Stimulated activated CD4-positive, alpha-beta T cell treated with anti-CD3 and anti-CD28 coated beads, Interleukin-2, amount 100 ng/mL, for 24 hours (primary cell): ENCODE measurements around the gene TRAPPC5.

ENCODE experiments used
- DNase-seq, 2 donors: peaks; one replicate each; pipeline ENCODE4 v3.0.0-alpha.2; 2020

The TRAPPC5 gene

DNA sequence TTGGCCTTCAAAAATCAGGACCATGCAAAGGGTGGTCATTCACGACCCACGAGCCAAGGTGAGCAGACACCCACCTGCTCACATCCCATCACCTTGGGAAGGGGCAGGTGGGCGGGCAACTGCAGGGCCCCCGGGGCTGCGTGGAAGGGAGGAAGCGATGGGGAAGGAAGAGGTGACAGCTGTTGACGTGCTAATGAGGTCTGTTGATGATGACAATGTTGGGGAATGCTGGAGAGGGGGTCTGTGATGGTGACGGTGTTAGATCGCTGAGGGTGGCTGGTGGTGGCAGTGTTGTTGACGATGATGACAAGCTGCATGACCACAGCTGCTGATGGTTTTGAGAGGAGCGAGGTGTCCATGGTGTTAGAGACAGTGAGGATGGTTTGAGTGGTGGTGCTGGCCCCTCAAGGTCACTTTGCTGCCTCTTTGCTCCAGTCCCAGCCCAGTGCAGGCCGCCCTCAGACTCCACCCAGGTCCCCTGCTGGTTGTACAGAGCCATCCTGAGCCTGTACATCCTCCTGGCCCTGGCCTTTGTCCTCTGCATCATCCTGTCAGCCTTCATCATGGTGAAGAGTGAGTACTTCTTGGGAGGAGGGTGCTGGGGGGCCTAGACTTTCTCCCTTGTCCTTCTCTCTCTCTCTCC is 2.8 kb upstream of the TRAPPC5 start:
- no peak for DNase-seq

- peak; percentile 66 to 73 for DNase-seq
Measured at GRCh38 chr19:7678971-7679751, 1.5 kb upstream of the TRAPPC5 start.

GRCh38 chr19:7679771-7680605 is 645 bp upstream of the TRAPPC5 start:
- no peak for DNase-seq

GRCh38 chr19:7681340-7682174 is 924 bp downstream of the TRAPPC5 start:
- peak; percentile 84 to 90 for DNase-seq

GRCh38 chr19:7682175-7682855 is 1.7 kb downstream of the TRAPPC5 start:
- DNase-seq: no peak

- no peak for DNase-seq
Measured at GRCh38 chr19:7685546-7686445, 5.2 kb downstream of the TRAPPC5 start.

DNA sequence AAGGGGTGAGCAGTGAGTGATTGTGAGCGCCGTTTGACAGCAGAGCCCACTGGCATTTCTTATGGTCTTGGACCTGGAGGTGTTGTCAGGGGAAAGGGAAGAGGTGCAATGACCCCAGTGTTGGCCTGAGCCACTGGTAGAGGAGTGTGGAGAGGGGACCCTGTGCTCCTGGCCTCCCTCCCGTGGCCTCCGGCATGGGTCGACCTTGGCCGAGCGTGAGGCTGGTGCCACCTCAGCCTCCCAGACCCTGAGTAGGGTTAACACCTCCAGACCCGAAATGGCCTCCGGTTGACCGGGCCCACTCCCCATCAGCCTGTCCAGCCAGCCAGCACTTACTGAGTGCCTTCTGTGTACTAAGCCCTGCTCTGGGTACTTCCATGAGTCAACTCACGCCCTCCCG is 6.5 kb downstream of the TRAPPC5 start:
- no peak for DNase-seq

GRCh38 chr19:7689165-7689564 is 8.5 kb downstream of the TRAPPC5 start:
- DNase-seq: no peak

- no peak for DNase-seq
Measured at GRCh38 chr19:7690779-7691258, 10.2 kb downstream of the TRAPPC5 start.

DNA sequence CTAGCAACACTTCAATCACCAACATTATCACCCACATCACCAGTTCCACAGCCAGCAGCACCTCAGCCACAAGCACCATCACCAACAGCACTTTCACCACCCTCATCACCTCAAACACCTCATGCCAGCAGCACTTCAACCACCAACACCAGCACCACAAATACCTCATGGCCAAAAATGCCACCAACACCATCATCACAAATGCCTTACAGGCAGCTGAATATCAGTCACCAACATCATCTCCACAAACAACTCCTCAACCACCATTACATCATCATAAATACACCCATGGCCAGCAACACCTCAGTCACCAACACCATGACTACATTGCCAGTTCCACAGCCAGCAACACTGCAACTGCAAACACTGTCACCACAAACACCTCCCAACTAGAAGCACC is 10.9 kb downstream of the TRAPPC5 start:
- no peak for DNase-seq

- DNase-seq: no peak
Measured at GRCh38 chr19:7692417-7693088, 11.9 kb downstream of the TRAPPC5 start.

DNA sequence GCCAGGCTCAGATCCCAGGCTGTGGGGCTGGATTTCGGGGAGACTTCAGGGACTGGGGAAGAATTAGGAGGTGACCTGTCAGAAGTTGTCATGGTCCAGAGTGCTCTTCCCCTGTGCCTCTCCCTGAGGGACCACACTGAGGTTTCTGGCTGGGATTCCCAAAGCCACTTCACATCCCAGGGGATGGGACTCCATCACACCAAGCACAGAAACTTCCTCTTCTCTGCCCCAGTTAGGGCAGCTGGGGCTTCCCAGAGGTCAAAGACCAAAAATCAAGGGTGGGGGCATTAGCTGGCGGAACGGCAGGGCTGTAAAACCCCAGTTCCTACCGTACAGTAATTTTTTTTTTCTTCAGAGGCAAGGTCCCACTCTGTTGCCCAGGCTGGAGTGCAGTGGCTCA is 13.9 kb downstream of the TRAPPC5 start:
- DNase-seq: no peak

GRCh38 chr19:7697721-7698287 is 17.2 kb downstream of the TRAPPC5 start:
- no peak for DNase-seq

DNA sequence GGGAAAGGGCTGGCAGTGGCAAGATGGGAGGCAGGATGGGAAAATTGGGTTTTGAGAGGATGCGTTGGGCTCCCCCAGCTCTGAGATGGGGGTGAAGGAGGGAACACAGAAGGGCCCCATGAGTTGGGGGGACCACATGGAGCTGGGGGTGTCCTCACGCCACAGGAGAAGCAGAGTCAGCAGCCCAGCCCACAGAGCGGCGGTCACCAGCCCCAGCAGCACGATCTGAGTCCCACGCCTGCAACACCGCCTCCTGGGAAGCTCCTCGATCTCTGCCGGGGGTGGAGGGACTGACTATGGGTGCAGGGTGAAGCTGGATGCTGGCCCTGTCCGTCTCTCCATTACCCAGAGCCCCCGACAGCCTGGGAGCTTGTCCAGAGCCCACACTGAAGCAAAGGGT is 17.9 kb downstream of the TRAPPC5 start:
- no peak for DNase-seq

DNA sequence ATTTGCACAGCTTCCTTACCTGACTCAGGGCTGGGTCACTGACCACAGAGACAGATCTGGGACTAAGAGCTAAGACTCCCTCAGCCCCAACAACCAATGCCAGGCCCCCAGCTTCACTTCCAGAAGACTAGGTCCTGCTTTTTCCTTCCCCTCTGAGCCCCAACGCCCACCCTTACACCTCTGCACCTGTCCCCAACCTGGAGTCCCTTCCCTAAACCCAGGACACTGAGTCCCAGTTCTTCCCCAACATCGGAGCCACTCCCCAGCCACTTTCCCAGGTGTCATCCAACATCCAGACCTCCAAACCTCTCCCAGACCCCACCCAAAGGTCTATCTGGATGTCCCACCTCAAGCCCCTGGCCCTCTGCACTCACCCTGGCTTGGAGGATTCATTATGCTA is 18.4 kb downstream of the TRAPPC5 start:
- no peak for DNase-seq

DNA sequence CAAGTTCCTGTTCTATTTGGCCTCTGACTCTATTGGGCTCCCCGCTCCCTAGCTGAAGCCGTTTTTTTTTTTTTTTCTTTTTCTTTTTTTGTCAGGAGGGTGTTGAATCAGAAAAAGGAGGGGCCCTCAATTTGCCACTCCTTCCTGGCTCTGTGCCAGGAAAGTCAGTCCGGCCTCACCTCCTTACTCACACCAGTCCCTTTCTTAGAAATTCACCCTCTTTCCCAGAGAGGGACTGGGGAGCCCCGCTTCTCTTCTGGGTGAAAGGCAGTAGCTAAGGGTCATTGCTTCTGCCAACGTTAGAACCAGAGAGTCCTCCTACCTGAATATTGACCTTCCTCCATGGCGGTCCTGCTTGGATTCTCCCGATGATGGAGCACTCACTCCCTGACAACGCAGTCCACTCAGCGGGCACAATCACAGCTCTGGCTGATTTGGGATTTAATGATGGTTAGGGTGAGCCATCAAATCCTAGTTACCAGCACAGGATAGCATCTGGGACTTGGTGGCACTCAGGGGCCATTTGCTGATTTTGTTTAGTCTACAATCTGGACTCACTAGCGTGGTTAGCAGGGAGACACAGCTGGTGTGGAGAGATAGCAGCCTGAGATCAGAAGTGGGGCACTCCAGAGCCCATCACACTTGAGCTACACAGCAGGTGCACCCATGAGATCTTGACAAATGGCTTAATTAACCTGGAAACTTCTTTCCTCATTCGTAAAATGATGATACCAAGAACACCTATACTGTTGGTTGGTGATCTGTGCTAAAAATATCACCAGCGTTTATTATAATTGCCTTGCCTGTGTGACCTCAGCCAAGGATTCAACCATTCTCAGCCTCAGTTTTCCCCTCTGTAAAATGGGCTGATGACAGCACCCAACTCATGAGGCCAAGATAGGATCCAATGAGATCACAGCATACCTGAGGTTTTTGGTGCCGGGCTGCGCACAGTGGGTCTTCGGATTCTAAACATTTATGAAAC is 19.1 kb downstream of the TRAPPC5 start:
- DNase-seq: peak; percentile 51 to 65

- DNase-seq: no peak
Measured at GRCh38 chr19:7701049-7701653, 20.5 kb downstream of the TRAPPC5 start.
